Measurements from ENCODE around the gene LARGE1. TPM values are rescaled to one million over a fixed set of nuclear protein-coding genes. Genes with fewer than 3 reads are reported as not detected.
A peak's percentile ranks its signal among the peaks of the same experiment; 100 is the strongest.

The LARGE1 gene
- total and polyA plus RNA-seq, 2 of the 13 experiments (the other 11 are each of a cell fraction or from before 2014, with no cell fraction given): 8.4 to 11.0 TPM

DNA sequence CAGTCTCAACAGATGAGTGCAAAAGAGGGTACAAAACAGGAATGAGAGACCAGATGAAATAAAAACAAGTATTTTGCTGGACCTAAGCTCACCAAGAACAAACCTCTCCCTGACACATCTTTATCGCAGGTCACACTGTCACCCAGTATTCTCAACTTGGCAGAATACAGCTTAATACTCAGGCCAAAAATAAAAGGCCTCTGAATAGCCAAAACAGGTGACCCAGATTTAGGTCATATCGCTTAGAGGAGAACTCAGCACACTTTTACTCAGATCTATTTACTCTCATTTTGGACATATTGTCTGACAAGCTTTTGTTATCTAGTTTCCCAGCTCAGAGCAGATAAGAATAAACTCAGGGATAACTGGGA is 645.2 kb downstream of the LARGE1 start (continued):
- TF ChIP-seq ATF1 (CRISPR knock-in tag; IDR thresholded peaks at IDR 0.05) (no peak), MTA3 (CRISPR knock-in tag; IDR thresholded peaks at IDR 0.05) (no peak)

DNA sequence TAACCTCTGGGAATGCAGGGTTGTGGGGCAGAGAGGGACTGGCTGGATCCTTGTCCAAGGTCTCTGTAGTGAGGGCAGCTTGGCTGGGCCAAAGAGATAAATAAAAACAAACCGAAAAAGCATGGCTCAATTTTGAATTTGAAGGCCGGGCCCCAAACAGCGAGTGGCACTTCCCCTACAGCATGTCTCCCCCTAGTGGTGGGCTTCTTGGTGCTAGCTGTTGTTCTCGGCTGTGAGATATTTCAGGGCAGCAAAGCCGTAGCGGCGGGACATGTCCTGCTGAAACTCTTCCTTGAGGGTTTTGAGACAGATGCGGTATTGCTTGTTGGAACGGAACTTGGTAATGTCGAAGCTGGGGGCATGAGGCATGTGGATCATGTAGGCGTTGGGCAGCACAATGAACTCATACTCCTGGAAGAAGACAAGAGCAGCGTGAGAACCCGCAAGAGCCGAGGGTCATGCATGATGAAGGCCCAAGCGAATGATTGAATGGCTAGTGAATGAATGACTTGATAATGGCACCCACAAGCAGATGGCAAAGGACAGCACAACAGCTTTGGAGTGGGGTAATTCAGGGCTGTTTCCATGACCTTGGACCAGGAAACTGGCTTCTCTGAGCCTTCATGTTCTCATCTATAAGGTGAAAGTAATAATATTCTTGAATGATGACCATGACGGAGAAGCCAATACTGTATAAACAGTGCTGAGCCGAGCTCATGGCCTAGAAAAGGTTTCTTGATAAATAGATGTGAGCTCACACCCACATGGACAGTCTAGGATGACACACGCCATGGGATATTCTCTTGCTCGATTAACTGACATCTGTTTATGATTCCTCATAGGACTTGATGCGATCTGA is 645.8 kb downstream of the LARGE1 start:
- H4K20me1 ChIP-seq (ENCODE audit: insufficient read depth, low read length): no peaks in the 10 kb centered on the region
- DNase-seq (ENCODE audit: low spot score): peak; percentile 27
- no peaks in the 10 kb centered on the region for H3K79me2 ChIP-seq (ENCODE audit: insufficient read depth, low read length)
- no peak for ATAC-seq
- ChIA-PET POLR2A (no interaction called here), CTCF (ENCODE audit: low intra/inter-chr PET ratio, low total read pairs) (no interaction called here)
- in situ Hi-C loops (cut with HindIII; ENCODE audit: extremely low pct_ligation_motif_present, low pct_unique_long_range_greater_than_20kb): no loop called here
- H3K4me3 ChIP-seq (replicated peaks in 1 of 3; ENCODE audit: insufficient read depth in 1 of 3, low read depth in 2 of 3, low read length in 3 of 3): no peak overlapping the region
- H3K36me3 ChIP-seq (replicated peaks in 1 of 2; ENCODE audit: control insufficient read depth in 1 of 2, insufficient read depth in 2 of 2, low read length in 2 of 2): no peaks in the 10 kb centered on the region; a peak in 2 of 5 replicates
- no peak for FAIRE-seq
- intact Hi-C loops (cut with micrococcal nuclease; ENCODE audit: unreplicated experiment): no loop called here
- H3K27me3 ChIP-seq (ENCODE audit: control insufficient read depth in 1 of 2, insufficient read depth in 2 of 2, low read length in 2 of 2): no peaks in the 10 kb centered on the region
- TF ChIP-seq, protein P1, sequence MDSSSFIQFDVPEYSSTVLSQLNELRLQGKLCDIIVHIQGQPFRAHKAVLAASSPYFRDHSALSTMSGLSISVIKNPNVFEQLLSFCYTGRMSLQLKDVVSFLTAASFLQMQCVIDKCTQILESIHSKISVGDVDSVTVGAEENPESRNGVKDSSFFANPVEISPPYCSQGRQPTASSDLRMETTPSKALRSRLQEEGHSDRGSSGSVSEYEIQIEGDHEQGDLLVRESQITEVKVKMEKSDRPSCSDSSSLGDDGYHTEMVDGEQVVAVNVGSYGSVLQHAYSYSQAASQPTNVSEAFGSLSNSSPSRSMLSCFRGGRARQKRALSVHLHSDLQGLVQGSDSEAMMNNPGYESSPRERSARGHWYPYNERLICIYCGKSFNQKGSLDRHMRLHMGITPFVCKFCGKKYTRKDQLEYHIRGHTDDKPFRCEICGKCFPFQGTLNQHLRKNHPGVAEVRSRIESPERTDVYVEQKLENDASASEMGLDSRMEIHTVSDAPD (CRISPR knock-in tag; IDR thresholded peaks at IDR 0.05): no peak
- TF ChIP-seq, protein P2, sequence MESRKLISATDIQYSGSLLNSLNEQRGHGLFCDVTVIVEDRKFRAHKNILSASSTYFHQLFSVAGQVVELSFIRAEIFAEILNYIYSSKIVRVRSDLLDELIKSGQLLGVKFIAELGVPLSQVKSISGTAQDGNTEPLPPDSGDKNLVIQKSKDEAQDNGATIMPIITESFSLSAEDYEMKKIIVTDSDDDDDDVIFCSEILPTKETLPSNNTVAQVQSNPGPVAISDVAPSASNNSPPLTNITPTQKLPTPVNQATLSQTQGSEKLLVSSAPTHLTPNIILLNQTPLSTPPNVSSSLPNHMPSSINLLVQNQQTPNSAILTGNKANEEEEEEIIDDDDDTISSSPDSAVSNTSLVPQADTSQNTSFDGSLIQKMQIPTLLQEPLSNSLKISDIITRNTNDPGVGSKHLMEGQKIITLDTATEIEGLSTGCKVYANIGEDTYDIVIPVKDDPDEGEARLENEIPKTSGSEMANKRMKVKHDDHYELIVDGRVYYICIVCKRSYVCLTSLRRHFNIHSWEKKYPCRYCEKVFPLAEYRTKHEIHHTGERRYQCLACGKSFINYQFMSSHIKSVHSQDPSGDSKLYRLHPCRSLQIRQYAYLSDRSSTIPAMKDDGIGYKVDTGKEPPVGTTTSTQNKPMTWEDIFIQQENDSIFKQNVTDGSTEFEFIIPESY (CRISPR knock-in tag; IDR thresholded peaks at IDR 0.05): peak; percentile 79
- peak; percentile 20; the same call in 1 of the 2 replicates for TF ChIP-seq STAG1 (CRISPR knock-in tag; IDR thresholded peaks at IDR 0.05)
- TF ChIP-seq, protein P3, sequence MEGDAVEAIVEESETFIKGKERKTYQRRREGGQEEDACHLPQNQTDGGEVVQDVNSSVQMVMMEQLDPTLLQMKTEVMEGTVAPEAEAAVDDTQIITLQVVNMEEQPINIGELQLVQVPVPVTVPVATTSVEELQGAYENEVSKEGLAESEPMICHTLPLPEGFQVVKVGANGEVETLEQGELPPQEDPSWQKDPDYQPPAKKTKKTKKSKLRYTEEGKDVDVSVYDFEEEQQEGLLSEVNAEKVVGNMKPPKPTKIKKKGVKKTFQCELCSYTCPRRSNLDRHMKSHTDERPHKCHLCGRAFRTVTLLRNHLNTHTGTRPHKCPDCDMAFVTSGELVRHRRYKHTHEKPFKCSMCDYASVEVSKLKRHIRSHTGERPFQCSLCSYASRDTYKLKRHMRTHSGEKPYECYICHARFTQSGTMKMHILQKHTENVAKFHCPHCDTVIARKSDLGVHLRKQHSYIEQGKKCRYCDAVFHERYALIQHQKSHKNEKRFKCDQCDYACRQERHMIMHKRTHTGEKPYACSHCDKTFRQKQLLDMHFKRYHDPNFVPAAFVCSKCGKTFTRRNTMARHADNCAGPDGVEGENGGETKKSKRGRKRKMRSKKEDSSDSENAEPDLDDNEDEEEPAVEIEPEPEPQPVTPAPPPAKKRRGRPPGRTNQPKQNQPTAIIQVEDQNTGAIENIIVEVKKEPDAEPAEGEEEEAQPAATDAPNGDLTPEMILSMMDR (CRISPR knock-in tag; IDR thresholded peaks at IDR 0.05): peak; percentile 54
- H3K4me2 ChIP-seq (ENCODE audit: low read depth, low read length): no peak overlapping the region
- WGBS (ENCODE audit: low lambda C conversion rate): 96% methylated on average over 20 of the region's 20 CpGs
- H3K9me3 ChIP-seq (ENCODE audit: low read length): no peaks in the 10 kb centered on the region
- no peak overlapping the region for H3K27ac ChIP-seq (ENCODE audit: extremely low read length, insufficient read depth, low read length)
- no peak overlapping the region for H2AFZ ChIP-seq (ENCODE audit: low read length)
- no peak overlapping the region for H3K9ac ChIP-seq (ENCODE audit: insufficient read depth, low read depth, low read length)
- H3K4me1 ChIP-seq (ENCODE audit: insufficient read depth, low read length): peaks cover 72% of the 10 kb centered on the region
- no TSS peak for BruUV-seq (replicated peaks)
